Neural crest cell (in vitro differentiated cells): ENCODE data around the gene PC. TPM values are rescaled to one million over a fixed set of nuclear protein-coding genes. Genes with fewer than 3 reads are reported as not detected.
"Not testable (repeated sequence)": the region's sequence is repeated elsewhere in the genome, so short reads cannot be mapped to it uniquely, and the experiment has no call there.

Experiments used
- DNase-seq: peaks from one replicate; pipeline ENCODE4 v3.0.0; 2021; ENCODE audit warnings: low read depth, mixed read lengths, low spot score
- H3K27ac Mint-ChIP-seq: one replicate; pipeline ENCODE4 v1.8.0; 2021; ENCODE audit warnings: mild to moderate bottlenecking, mixed read lengths; ENCODE audit not compliant: unreplicated experiment
- H3K27me3 Mint-ChIP-seq: 2 replicates; pipeline ENCODE4 v1.8.0; 2021; ENCODE audit warnings: low read depth, mild to moderate bottlenecking, mixed read lengths
- H3K36me3 Mint-ChIP-seq: 2 replicates; pipeline ENCODE4 v1.8.0; 2021; ENCODE audit warnings: low read depth, mild to moderate bottlenecking, mixed read lengths
- H3K4me1 Mint-ChIP-seq: 2 replicates; pipeline ENCODE4 v1.8.0; 2021; ENCODE audit warnings: mixed read lengths
- H3K4me3 Mint-ChIP-seq: one replicate; pipeline ENCODE4 v1.8.0; 2021; ENCODE audit warnings: mild to moderate bottlenecking, mixed read lengths
- H3K9me3 Mint-ChIP-seq: 2 replicates; pipeline ENCODE4 v1.8.0; 2021; ENCODE audit warnings: mixed read lengths
- microRNA-seq: library from miRNA; unstranded; fragments of <30 nt; microRNA quantifications from one replicate; pipeline ENCODE4, GENCODE V29; 2020
- total RNA-seq: library from RNA; stranded (reverse); gene quantifications from 2 replicates; pipeline ENCODE4 v1.2.1, GENCODE V29; 2021
- TF ChIP-seq, protein P1 (sequence below): fragments of 200-600 bp; sonication (generic); conservative IDR thresholded peaks from 2 replicates; pipeline ENCODE4 v1.5.0; 2021; ENCODE audit warnings: antibody characterized with exemption, mild to moderate bottlenecking

PC gene
- total RNA-seq, 1 donor from 2014 or later: 53.6 TPM

DNA sequence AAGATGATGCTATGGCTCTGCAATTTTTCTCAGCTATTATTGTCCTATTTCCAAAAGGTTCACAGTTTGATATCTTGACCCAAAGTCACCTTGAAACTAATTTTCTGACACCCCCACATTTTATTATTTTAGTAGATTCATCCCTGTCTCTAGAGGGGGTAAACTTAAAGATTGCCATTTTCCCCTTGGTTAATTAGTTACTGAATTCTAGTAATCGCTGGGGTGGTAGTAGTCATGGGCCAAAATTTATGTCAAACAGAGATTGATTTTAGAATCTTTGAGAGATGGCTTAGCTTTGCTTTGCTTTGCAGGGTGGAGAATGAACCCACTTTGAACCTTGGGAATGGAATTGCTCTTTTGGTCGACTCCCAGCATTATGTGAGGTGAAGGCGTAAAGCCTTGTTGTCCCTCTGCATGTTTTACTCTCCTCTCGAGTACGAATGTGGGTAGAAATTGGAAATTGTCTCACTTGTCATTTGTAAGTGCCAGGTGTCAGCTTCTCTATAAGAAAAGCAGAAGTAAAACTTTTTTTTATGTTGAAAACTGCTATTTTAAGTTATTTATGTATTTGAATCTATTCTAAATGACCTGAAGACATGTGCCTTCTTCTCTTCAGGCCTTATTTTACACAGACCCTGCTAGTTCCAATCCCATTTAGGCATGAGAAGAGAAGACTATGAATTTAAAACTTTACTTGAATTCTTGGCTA lies 157.3 kb downstream of the PC start:
- no peak overlapping the region for H3K27ac Mint-ChIP-seq
- no peaks in the 10 kb centered on the region for H3K27me3 Mint-ChIP-seq
- TF ChIP-seq, protein P1, sequence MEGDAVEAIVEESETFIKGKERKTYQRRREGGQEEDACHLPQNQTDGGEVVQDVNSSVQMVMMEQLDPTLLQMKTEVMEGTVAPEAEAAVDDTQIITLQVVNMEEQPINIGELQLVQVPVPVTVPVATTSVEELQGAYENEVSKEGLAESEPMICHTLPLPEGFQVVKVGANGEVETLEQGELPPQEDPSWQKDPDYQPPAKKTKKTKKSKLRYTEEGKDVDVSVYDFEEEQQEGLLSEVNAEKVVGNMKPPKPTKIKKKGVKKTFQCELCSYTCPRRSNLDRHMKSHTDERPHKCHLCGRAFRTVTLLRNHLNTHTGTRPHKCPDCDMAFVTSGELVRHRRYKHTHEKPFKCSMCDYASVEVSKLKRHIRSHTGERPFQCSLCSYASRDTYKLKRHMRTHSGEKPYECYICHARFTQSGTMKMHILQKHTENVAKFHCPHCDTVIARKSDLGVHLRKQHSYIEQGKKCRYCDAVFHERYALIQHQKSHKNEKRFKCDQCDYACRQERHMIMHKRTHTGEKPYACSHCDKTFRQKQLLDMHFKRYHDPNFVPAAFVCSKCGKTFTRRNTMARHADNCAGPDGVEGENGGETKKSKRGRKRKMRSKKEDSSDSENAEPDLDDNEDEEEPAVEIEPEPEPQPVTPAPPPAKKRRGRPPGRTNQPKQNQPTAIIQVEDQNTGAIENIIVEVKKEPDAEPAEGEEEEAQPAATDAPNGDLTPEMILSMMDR: no peak
- H3K4me1 Mint-ChIP-seq: no peaks in the 10 kb centered on the region
- H3K36me3 Mint-ChIP-seq: no peaks in the 10 kb centered on the region
- DNase-seq: no peak
- no peak overlapping the region for H3K4me3 Mint-ChIP-seq
- H3K9me3 Mint-ChIP-seq: no peaks in the 10 kb centered on the region

DNA sequence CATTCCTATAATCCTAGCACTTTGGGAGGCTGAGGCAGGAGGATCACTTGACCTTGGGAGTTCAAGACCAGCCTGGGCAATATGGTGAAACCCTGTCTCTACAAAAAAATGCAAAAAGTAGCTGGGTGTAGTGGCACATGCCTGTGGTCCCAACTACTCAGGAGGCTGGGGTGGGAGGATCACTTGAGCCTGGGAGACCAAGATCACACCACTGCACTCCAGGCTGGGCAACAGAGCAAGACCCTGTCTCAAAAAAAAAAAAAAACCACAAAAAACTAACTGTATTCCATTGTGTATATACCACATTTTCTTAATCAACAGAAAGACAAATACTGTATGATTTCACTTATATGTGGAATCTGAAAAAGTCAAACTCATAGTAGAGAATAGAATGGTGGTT lies 158.4 kb downstream of the PC start:
- H3K27ac Mint-ChIP-seq, DNase-seq, H3K4me3 Mint-ChIP-seq, H3K36me3 Mint-ChIP-seq, H3K4me1 Mint-ChIP-seq, H3K27me3 Mint-ChIP-seq, H3K9me3 Mint-ChIP-seq: not testable (repeated sequence)

Small RNAs within 50 kb of the gene (microRNA-seq; reads per million reads assigned to microRNA genes)
- gene MIR3163: not detected

Other genes starting within 250 kb of the PC start
- gene SPTBN2, start 229.2 kb downstream of the PC start, total RNA-seq: 34.1 and 43.6 TPM in 2 replicates
- 34.3 and 35.8 TPM in 2 replicates for gene RCE1, start 114.9 kb downstream of the PC start, total RNA-seq
- 36.2 and 37.2 TPM in 2 replicates for gene LRFN4, start 101.3 kb downstream of the PC start, total RNA-seq
- not detected in 2 replicates for gene C11orf86, start 16.9 kb upstream of the PC start, total RNA-seq
- gene SYT12, start 64.8 kb upstream of the PC start, total RNA-seq: 0.44 and 0.48 TPM in 2 replicates
- gene RHOD, start 98.5 kb upstream of the PC start, total RNA-seq: 1.7 and 2.1 TPM in 2 replicates
- 67.4 and 69.3 TPM in 2 replicates for gene KDM2A, start 160.9 kb upstream of the PC start, total RNA-seq